ENCODE measurements around the gene ZBTB7B.

The ZBTB7B gene

DNA sequence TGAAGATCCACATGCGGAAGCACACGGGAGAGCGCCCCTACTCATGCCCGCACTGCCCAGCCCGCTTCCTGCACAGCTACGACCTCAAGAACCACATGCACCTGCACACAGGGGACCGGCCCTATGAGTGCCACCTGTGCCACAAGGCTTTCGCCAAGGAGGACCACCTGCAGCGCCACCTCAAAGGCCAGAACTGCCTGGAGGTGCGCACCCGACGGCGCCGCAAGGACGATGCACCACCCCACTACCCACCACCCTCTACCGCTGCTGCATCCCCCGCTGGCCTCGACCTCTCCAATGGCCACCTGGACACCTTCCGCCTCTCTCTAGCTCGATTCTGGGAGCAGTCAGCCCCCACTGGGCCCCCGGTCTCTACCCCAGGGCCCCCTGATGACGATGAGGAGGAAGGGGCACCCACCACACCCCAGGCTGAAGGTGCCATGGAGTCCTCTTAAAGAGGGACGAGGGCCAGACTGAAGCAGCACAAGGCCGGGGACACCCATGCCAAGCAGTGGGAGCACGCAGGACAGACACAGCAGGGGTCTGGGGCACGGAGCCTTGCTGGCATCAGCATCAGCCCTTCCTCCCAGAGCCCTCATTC, 13.7 kb downstream of the ZBTB7B start:
- no peak for DNase-seq (ENCODE audit: low read depth in 1 of 2, low spot score in 1 of 2)

- peak; percentile 83 to 86 for DNase-seq (ENCODE audit: low read depth in 1 of 2, low spot score in 1 of 2)
These were observed 14.7 kb downstream of the ZBTB7B start for GRCh38 chr1:155017041-155017945.

- DNase-seq (ENCODE audit: low read depth in 1 of 2, low spot score in 1 of 2): no peak
These were observed 15.3 kb downstream of the ZBTB7B start for GRCh38 chr1:155017946-155018316.

DNA sequence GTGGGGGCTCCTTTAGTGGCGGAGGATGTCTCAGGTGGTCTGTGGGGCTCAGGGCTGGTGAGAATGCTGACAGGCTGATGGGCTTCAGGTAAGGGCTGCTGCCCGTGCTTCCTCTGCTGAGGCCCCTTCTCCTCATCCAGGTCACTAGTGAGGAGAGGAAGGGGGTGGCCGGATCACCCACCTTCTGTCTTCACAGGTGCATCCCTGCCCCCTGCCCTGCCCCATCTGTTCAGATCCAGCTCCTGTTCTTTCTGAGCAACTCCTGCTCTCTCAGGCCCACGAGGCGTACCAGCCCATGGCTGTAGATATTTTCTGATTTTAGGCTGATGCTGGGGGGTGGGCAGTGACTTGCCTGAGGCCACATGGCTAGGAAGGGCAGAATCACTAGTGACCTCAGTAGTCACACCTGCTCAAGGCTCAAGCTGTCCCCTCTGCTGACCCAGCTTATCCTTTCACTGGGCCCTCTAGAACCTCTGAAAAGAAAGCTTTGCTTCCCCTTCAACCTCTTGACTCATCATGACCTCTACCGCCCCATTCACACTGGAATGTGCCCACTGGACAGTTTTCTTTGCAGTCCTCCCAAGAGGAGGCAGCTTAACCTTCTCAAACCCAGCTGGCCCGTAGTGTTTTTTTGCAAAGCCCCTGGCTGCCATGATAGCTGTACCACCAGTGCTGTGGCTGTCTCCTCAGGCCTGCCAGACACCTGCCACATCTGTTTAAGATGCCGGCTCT, 16.2 kb downstream of the ZBTB7B start:
- no peak for DNase-seq (ENCODE audit: low read depth in 1 of 2, low spot score in 1 of 2)

DNA sequence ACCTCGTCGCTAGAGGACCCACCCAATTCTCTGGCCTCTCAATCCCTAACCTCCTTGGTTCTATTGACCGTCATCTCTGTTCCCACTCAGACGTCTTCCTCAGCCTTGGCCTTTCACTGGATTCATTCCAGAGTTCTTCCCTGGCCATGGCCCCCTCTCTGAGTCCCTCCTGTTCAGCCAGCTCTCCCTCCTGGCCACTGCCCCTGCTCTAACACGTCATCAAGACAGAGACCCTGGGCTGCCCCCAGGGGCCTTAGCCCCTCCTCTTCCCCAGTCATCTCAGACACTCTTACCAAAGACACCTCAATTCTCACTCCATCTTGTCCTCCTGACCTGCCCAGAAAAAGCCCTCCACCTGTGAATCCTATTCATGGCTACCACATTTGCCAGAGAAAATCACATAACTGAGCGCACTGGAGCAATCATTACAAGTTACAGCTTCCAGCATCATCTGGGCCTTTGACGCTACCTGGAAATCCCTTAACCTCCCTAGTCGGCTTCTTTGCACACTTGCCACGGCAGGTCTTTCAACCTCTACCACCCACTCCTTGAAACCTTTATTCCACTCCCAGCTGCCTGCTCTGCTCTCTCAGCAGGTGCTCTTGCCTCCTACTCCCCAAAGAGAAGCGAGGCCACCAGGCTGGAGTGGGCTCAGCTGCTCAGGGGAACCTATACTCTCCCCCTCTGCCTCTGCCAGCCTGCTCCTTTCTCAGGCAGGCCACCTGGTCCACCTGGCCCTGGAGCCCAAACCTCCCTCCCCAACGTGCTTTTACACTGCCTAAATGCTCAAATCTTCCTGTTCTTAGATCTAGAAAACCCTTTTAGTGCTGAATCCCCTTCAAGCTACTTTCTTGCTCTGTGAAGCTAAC, 17.0 kb downstream of the ZBTB7B start:
- no peak for DNase-seq (ENCODE audit: low read depth in 1 of 2, low spot score in 1 of 2)

DNA sequence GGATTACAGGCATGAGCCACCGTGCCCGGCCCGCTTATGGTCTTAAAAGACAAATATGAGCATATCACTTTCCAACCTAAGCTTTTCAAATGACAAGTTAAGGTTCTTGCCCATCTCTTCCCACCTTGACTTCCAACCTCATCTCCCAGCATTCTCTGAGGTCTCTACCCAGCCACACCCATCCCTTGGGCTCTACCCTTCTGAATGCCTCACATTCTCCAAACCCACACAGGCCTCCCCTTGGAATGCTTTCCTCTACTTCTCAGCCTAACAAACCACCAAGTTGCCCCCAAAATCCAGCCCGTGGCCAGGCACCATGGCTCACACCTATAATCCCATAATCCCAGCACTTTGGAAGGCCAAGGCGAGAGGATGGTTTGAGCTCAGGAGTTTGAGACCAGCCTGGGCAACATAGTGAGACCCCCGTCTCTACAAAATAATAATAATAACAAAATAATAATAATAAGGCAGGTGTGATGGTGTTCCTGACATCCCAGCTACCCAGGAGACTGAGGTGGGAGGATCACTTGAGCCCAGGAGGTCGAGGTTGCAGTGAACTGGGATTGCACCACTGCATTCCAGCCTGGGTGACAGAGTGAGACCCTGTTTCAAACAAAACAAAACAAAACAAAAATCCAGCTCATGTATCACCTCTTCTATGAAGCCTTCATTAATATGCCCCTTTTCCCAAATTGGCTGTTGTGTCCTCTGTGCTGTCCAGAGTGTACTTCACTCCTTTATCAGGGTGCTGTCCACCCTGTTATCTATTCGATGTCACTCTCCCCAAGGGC, 19.7 kb downstream of the ZBTB7B start:
- DNase-seq (ENCODE audit: low read depth in 1 of 2, low spot score in 1 of 2): no peak

DNA sequence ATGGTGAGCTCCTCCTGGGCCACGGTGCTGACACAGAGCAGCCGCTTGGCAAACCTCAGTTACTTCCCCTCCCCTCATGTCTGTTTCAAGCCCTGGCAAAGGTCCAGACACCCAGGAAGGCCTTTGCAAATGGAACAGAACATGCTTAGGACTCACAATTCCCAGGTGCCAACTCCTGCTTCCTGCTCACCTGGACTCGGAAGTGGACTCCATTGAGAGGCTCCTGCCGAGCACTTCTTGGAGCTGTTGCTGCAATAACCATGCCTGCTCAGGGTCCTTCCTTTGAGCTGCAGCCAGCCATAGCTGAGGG, 20.3 kb downstream of the ZBTB7B start:
- DNase-seq (ENCODE audit: low read depth in 1 of 2, low spot score in 1 of 2): no peak

DNA sequence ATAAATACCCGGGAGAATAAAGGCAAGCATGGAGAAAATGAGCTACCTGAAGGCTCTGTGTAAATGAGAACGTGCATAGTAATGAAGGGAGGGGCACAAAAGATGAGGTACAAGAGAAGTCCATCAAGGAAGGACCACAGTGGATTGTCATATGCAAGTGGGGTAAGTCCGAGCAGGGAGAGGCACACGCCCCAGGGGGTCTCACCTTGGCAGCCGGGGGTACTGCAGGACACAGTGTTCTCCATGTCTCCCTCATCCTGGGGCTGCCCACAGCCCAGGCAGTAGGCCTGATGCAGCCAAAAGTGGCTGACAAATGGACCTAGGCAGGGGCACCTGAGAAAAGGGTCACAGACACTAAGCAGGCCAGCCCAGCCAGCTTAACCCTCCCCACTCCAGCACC, 21.0 kb downstream of the ZBTB7B start:
- no peak for DNase-seq (ENCODE audit: low read depth in 1 of 2, low spot score in 1 of 2)

DNA sequence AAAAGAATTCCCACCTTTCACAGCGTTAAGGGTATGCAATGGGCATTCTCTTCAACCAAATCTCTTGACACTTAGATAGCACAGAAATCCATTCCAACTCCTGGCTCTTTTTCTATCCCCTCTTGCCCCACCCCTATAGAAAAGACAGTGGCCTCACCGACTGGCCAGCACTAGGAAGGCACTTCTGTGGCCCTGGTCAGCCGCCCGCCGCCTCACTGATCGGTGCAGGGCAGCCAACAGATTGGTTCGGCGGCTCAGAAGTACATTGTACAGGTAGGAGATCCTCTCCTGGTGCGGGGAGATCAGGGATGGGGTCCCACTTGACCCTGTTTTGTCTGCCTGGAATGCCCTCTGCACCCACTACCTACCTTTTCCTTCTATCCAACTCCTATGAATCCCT, 21.7 kb downstream of the ZBTB7B start:
- no peak for DNase-seq (ENCODE audit: low read depth in 1 of 2, low spot score in 1 of 2)

- no peak for DNase-seq (ENCODE audit: low read depth in 1 of 2, low spot score in 1 of 2)
These were observed 23.6 kb downstream of the ZBTB7B start for GRCh38 chr1:155026154-155026553.

GRCh38 chr1:155026588-155026987, 24.0 kb downstream of the ZBTB7B start:
- no peak for DNase-seq (ENCODE audit: low read depth in 1 of 2, low spot score in 1 of 2)

DNA sequence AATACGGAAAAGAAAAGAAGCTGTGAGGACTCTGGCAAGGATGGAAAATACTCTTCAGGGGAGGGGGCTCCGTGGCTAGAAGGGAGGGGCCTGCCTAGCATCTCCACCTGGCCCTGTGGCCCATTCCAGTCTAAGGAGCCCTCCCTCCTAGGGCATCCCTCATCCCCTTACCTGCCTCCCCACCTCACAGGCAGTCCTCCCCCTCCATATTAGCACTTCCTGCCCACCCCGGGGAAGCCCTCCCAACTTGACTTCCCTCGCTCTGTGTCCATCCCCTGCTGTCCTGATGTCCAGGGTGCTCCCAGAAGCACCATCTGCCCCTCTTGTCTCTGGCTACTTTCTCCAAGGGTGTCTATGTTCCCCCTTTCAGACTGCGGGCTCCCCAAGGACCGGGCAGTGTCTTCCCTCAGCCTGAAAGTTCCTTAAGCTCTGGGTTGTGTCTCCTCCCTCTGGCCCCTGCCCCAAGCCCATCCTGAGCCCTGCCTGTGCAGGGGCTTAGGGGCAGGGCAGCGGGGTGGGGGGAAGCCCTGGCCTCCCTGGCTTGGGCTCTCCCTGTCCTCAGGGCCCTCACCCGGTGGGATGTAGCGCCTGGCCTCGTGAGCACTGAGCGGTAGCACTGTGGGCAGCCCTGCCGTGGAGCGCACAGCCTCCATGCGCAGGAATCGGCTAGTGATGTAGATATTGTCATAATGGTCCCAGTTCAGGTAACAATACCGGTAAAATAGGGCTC, 27.1 kb downstream of the ZBTB7B start:
- no peak for DNase-seq (ENCODE audit: low read depth in 1 of 2, low spot score in 1 of 2)

DNA sequence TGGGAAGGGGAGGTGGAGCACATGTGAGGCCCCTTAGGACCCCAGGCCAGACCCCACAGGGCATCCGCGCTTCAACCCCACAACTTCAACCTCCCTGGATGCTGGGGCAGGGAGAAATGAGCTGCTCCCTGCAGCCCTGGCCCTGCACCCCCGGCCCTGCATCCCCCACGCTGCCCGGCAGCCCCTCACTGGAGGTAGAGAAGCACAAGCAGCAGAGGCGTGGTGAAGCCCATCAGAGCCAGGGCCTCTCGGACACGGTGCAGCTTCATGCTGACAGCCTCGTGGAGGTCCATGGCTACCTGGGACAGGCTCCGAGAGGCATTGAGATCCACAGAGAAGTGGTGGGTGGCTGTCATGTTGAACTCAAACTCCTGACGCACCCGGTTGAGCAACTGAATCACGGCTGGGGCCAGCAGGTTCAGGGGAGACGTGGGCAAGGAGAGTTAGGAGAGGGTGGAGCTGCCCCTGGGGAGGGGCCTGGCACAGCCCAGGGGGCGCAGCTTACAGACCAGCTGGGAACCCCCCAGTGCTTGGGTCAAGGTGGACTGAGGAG, 27.7 kb downstream of the ZBTB7B start:
- DNase-seq (ENCODE audit: low read depth in 1 of 2, low spot score in 1 of 2): no peak

GRCh38 chr1:155030899-155031298, 28.3 kb downstream of the ZBTB7B start:
- DNase-seq (ENCODE audit: low read depth in 1 of 2, low spot score in 1 of 2): no peak

GRCh38 chr1:155032886-155033285, 30.3 kb downstream of the ZBTB7B start:
- no peak for DNase-seq (ENCODE audit: low read depth in 1 of 2, low spot score in 1 of 2)

- no peak for DNase-seq (ENCODE audit: low read depth in 1 of 2, low spot score in 1 of 2)
These were observed 30.9 kb downstream of the ZBTB7B start, which contains the start of the genes DCST1 and DCST2 for GRCh38 chr1:155033524-155033923. TSS of gene DCST1 (plus strand) at chr1:155033824. CDS start at chr1:155034037, 213 bp downstream. TSS of gene DCST2 (minus strand) at chr1:155033781. CDS start at chr1:155033701, 80 bp downstream.

GRCh38 chr1:155034318-155035208, 32.0 kb downstream of the ZBTB7B start:
- no peak for DNase-seq (ENCODE audit: low read depth in 1 of 2, low spot score in 1 of 2)

DNA sequence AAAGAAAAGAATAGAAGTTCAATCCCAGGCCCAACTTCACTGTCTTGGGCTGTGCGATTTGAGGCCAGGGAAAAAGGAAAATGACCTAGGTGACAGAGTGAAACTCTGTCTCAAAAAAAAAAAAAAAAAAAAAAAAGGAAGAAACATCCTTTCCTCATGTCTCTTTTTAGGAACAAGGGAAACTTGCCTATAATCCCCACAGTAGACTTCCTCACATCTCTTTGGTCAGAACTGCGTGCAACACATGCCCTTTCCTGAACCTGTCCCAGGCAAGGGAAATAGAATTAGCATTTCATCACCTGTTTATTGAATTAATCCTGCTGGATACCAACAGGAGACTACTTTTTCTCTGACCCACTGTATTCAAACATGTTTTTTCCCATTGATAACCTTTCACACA, 33.3 kb downstream of the ZBTB7B start:
- DNase-seq (ENCODE audit: low read depth in 1 of 2, low spot score in 1 of 2): no peak

All from activated CD4-positive, alpha-beta T cell treated with anti-CD3 and anti-CD28 coated beads, Interleukin-2, amount 50 U/mL, for 24 hours (primary cell).